Measurements from ENCODE around the gene PLXND1.

DNA sequence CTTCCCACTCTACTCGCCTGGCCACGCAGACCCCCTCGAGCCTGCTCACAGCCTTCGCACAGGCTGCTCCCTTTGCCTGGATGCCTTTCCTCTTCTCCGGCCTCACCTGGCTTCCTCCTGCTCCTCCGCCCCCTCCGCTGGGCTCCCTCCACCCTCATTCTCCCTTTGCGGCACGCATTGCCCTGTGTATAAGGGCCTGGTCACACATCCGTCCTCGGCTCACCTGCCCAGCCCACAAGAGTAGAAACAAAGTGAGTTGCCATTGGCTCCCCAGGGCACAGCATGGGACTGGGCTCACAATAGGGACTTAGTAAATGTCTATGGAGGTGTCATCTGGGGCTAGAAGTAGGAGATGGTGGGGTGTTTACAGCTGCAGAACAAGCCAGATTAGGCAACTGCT lies 4.2 kb downstream of the PLXND1 start:
- TF ChIP-seq, protein P1, sequence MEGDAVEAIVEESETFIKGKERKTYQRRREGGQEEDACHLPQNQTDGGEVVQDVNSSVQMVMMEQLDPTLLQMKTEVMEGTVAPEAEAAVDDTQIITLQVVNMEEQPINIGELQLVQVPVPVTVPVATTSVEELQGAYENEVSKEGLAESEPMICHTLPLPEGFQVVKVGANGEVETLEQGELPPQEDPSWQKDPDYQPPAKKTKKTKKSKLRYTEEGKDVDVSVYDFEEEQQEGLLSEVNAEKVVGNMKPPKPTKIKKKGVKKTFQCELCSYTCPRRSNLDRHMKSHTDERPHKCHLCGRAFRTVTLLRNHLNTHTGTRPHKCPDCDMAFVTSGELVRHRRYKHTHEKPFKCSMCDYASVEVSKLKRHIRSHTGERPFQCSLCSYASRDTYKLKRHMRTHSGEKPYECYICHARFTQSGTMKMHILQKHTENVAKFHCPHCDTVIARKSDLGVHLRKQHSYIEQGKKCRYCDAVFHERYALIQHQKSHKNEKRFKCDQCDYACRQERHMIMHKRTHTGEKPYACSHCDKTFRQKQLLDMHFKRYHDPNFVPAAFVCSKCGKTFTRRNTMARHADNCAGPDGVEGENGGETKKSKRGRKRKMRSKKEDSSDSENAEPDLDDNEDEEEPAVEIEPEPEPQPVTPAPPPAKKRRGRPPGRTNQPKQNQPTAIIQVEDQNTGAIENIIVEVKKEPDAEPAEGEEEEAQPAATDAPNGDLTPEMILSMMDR (conservative IDR thresholded peaks at IDR 0.05; ENCODE audit: low read length): no peak
- no peak for TF ChIP-seq EZH2phosphoT487 (IDR thresholded peaks at IDR 0.05; ENCODE audit: borderline replicate concordance, low read depth, low read length)
